Suppressor macrophage treated with lipopolysaccharide for 4 hours (primary cell): ENCODE results near the gene CD109.
A peak's percentile ranks its signal among the peaks of the same experiment; 100 is the strongest.

Experiments used
- DNase-seq: peaks from one replicate; pipeline ENCODE4 v3.0.0-alpha.2; 2020

Gene CD109

GRCh38 chr6:73728548-73729205, 32.7 kb downstream of the CD109 start:
- DNase-seq: peak; percentile 69

DNA sequence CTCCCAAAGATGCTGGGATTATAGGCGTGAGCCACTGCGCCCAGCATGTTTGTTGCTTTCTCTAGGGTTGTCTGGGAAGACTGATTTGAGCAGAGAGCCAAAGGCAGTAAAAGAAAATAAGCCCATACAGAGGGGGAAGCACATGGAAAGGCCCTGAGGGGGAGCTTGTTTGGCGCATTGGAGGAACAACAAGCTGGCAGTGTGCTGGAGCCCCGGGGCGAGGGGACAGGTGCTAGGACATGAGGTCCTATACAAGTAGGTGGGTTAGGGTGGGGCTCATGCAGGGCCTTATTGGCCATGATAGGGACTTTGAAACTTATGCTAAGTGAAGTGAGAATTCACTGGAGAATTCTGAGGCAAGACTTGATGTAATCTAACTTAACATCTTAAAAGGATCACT, 35.3 kb downstream of the CD109 start:
- no peak for DNase-seq

DNA sequence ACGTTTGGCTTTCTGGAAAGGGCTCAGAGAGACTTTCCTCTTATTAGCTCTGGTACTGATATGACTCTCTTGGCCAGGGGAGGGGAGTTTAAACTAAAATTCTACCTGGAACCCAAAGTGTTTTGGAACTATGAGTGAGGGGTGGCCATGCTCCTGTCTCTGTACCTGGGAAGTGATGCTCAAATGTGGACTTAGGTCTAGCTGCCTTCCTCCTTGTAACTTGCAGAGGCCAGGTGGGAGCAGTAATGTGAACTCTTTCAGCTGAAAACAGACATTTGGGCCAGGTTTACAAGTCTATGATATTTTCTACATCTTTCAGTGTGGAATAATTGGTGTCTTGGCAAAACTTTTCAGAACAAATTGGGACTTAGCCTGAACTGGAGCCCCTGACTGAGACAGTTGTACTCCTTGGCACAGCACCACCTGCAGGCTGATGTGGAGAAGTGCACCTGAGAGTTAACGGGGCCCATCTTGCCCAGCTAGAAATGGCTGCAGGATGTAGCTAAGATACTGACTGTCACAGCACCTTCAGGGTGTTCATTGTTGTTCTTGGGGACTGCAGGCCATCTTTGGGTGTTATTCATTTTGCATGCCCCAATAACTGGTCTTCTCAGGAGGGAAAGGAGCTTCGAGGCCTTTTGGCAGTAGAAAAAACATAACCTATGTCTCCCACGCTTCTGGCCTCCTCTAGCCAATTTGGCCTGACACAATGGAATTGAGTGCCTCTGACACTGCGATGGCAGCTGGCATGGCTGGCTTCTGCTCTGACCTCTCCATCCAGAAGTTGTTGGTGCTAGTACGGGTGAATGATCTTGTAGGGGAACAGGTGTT, 37.1 kb downstream of the CD109 start:
- peak; percentile 85 for DNase-seq

DNA sequence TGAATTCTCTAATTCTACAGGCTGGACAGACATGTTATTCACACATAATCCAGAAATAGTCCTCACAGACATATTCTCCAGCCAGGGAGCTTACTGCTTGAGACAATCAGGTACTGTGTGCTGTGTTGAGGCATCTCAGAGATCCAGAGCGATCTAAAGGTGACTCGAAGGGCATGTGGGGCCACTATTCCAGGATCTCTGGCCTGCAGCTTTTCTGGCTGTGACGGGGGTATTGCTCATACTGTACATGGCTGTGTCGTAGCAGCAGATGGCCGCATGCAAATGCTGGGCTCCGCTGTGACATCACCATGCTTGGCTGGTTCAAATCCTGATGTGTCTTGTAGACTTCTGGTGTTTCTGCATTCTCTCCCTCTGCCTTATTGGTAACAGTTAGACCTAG, 37.8 kb downstream of the CD109 start:
- DNase-seq: no peak

DNA sequence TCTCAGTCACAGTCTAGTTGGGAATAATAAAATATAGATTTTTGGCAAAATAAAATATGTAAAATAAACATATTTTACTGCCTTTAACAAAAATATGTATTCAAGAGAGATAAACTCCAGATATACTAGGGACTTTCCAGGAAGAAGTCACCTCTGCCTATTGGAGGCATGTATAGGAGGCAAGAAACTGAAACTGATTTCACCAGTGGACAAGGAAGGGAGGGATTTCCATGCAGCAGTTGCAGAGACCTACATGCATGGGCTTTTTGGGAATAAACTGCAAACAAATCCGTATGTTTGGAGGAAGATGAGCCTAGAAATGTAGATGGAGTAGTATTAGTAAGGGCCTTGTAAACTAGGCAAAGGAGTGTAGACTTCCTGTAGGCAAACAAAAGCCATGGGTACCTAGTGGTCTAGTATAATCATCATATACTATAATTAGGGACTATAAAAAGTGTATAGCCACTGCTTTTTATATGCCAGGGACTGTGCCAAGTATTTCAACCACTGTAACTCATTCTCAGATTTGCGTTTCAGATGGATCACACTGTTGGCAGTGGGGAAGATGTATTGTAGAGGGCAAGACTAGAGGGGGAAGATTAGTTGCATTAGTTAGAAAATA, 38.9 kb downstream of the CD109 start:
- peak; percentile 61 for DNase-seq

DNA sequence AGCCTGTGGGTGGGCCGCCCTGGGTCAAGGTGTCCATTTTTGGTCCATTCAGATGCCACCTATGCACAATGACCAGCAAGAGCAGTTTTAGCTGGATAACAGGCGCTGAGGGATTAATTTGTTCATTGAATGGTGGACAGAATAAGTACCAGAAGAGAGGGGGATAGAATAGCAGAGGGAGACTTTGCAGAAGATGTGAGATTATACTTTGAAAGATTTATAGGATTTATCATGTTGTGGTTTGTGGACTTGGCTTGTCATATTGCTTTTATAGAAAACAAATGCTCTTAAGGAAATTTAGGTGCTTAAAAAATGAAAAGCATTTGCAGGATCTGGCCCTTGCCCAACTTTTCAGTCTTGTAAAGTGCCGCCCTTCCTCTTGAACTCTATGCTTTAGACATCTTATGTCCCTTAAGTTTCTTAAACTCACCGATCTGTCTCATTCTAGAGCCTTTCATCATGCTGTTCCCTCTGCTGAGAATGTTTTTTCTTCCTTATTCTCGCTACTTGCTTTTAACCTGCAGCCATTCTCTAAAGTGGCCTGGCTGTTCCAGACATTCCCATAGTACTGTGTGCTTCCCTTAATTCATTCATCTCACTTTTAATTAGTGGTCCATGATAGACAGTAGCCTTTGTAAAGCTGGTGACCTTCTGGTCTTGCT, 42.5 kb downstream of the CD109 start:
- DNase-seq: no peak

DNA sequence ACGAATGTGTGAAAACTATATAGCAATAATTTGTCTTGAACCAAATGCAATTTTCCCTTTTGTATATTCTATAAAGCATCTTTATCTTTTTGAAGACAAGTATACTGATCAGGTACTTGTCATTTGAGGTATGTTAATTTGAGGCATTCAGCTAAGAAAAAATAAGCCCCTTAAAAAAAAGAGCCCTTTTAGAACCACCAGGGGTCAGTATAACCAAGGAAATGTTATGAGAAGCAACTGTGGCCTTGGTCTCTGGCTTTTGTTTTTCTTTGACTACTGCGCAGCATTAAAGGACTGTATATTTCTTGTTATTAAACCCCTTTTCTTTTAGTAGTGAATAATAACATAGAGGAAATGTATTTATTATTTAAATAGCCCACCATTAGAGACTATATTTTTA, 43.1 kb downstream of the CD109 start:
- DNase-seq: peak; percentile 82

DNA sequence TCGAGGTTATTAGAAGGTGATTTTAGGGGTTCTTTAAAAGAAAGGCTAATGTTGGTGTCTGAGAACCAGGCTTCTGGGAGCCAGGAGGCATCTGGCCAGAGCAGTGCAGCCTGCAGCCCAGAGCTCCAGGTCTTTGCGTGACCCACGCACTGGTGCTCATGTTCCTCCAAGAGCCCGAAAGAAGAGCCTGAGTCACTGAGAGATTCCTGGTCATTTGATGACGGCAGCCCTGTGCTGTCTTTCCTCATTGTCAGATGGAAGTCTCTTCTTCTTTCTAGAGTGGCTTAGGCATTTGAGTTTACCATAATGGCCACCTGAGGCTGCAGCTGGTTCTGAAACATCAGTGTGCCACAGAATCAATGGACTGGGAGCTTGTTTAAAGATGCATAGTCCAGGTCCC, 46.4 kb downstream of the CD109 start:
- DNase-seq: no peak

DNA sequence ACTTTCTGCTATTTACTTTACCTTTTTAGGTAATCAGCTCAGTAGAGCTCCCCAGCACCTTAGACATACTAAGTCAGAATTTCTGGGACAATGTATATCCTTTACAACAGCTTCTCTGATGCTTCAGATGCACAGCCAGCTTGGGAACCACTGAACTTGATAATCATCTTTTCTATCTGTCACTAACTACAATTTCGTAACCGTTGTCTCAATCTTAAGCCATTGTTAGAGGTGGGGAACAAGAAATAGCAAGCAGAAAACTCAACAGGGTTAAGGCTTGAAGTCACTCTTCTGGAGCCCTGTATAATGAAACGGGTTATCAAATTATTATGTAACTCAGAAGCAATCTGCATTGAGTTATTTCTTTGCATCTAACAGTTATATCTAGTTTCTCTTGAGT, 47.1 kb downstream of the CD109 start:
- DNase-seq: no peak

DNA sequence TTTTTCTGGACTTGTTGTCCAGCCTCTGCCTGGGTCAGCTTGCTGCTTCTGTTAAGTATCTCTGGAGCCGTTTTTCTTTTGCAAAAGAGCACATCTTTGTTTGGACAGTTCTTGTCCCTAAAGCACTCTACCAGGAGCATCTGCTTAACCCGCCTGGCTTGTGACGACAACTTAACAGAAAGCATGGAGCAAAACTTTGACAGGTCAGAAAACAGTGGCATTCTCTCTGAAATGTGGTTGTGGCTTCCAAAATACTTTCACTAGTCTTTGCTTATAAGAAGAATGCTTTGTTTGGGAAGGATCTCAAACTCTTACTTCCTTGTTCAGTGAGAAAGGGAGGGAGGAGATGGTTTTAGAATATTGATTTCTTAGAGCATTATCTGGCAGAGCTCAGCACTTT, 47.6 kb downstream of the CD109 start:
- DNase-seq: no peak

- DNase-seq: peak; percentile 44
Measured at GRCh38 chr6:73746787-73747186, 50.8 kb downstream of the CD109 start.

- peak; percentile 90 for DNase-seq
Measured at GRCh38 chr6:73747289-73747688, 51.3 kb downstream of the CD109 start.

- no peak for DNase-seq
Measured at GRCh38 chr6:73752943-73753342, 56.9 kb downstream of the CD109 start.

DNA sequence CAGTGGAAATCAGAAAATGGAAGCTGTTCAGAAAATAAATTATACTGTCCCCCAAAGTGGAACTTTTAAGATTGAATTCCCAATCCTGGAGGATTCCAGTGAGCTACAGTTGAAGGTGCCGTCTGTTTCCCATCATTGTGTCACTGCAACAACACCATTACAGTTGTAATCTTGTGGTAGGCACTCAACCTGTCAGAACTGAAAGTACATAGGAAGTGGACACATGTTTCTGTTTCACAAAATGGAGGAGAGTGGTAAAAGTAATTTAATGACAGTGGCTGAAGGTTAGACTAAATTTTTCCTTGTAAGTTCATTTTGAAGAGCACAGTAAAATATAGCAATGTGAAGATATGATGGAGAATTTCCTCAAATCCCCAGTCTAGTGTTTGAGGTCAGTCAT, 70.0 kb downstream of the CD109 start:
- DNase-seq: no peak

DNA sequence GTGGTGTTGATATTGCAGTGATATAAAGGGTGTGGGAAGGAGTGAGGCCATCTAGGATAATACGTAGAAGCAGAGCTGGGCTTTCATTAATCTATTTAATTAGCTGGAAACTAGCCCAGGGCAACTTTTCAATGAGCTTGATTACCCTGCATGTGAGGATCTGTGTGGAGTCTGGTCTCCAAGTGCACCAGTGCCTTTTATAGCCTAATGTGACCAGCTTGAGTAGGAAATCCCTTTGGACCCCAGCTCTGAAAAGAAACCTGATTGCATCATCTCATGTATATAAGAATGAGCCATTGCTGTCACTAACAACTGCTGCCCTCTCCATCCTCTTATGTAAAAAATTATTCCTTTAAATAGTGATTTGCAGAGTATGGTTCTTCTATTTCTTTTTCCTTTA, 72.6 kb downstream of the CD109 start:
- DNase-seq: no peak

DNA sequence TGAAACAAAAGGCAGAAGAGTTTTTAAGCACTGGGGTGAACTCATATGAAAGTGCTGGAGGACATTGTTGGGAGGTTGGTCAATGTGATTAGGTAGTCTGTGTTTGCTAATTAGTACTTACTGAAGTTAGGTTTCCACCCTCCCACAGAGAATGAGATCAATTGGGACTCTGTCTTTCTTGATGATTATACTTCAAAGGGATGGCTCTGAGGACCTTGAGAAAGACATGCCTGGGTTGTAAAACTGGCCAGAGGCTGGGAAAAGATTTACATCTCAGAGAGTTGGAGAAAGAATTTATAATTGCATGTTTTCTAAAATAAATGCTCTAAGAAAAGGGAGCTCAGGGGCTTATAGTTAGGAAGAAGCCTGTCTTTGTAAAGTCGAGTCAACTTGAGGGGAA, 74.0 kb downstream of the CD109 start:
- DNase-seq: no peak

DNA sequence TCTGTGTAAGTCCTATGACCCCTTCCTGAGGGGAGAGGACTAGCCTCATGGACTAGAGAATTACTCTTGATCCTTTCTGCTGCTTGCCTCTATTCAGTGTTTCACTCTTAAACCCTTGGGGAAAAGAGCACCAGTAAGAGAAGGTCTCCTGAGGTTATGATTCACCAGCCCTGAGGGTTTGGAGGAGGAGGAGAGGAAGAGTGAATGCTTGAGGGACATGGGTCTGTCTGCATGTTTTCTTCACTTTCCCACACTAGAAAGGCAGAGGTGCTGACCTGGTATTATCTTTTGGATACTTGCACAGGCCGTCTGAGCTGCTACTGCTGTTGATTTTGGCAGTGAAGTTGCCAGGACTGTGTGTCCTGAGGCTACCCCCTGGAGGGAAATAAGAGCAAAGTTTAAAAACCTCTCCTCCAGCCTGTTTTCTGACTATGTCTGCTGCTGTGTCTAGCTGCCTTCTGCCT, 78.3 kb downstream of the CD109 start:
- DNase-seq: no peak

DNA sequence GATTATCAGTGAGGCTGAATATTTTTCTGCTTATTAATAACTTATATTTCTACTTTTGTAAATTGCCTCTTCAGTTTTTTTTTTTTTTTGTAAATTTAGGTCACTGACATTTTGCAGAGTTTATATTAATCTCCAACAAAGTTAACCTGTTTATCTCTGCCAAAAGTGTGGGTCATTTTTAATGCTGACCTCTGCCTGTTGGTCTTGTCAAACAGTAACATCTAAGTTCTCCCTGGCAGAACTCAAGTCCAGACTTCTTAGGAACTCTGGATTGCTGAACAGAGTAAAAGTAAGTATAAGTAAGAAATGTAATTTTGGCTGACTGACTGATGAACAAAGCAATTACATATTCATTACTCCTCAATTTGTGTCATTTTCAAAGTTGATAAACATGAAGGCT, 83.9 kb downstream of the CD109 start:
- DNase-seq: no peak

DNA sequence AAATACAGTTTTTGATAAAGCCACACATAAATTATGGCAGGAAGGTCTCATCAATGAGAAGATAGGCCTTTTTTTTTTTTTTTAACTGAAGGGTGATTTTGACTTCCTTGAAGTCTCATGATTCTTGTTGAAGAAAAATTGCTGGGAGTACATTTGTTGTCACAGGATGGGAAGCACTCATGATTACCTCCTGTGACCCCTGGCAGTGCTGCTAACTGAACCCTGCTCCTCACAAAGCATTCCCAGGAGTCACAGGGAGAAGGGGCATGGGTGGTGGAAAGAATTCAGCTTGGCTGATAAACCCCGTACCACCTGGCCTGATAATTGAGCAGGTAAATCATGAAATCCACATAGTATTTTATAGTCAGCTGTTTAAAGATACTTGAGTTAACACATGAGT, 86.9 kb downstream of the CD109 start:
- DNase-seq: no peak

DNA sequence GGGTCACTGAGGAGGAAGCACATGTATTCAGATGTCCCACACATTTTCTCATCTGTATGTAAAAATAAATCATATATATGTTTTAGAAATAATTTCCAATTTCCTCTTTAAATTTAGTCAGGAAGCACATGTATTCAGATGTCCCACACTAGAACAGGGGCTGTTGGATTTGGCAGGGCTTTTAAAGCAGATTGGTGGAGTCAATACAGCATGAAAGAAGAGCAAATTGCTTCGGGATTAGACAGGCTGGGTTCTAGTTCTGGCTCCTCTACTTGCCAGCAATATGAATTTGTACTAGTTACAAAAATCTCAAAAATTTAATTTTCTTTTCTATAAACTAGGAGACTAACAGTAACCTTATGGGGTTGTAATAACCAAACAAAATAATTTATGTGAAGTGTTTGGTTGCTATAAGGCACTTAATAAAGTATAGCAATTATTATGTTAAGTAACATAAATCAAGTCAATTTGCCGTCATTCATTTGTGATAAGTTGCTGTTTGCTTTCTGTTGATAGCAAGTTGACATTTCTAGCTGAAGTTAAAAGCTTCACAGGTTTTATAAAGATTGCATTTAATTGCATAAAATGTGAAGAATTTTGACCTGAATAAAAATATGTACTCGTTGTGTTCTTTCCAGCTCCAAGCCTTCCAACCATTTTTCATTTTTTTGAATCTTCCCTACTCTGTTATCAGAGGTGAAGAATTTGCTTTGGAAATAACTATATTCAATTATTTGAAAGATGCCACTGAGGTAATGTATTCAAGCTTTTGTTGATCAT, 88.9 kb downstream of the CD109 start:
- no peak for DNase-seq

DNA sequence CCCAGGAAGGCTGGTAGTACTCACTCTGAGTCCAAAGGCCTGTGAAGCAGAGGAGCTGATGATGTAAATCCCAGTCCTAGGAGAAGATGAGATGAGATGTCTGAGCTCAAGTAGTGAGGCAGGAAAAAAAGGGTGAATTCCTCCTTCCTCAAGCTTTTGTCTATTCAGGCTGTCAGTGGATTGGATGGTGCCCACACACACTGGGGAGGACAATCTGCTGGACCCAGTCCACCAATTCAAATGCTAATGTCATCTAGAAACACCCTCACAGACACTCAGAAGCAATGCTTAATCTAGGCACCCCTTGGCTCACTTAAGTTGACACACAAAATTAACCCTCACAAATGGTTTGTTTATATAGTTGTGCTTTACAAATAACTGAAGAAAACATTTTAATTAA, 94.6 kb downstream of the CD109 start:
- no peak for DNase-seq

DNA sequence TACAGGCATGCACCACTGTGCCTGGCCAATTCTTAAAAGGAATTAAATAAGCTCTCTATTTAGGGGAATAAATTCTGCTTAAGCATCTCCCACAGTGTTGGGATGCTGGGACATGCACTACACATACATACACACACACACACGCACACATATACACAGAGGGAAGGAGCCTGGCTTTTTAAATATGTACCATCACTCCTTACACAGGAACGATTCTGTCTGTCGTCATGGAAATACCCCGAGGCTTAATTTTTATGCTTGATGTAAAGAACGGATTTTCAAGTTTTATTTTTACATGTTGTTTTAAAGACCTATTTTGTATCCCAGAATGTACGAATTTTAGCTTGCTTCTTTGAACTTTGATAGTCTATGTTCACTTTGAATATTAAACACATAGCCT, 95.3 kb downstream of the CD109 start:
- DNase-seq: no peak

DNA sequence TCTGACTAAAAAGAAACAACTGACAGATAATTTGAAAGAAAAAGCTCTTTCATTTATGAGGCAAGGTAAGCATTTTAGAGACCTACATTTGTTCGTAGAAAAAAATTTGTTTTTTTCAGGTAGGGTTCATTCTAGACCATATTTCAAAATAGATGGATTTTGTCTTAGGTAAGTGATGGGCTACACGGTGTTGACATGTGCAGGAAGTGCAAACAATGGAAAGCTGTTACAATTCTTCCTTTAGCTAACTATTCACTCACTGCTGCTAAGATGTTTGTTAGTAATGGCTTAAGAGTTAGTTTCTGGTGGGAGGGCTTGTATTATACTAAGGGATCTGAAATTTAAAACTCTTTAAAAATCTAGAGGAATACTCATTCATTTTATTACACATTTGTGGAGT, 96.7 kb downstream of the CD109 start:
- no peak for DNase-seq
